Lung (tissue), 12 donors: ENCODE results near the gene DNAH14. TPM values are rescaled to one million over a fixed set of nuclear protein-coding genes. Genes with fewer than 3 reads are reported as not detected.

Experiments used
- ATAC-seq: fragments of 200-7000 bp; cut with Tn5 transposase; one replicate; pipeline ENCODE4 v1.9.1; 2020; ENCODE audit warnings: moderate number of reproducible peaks; ENCODE audit not compliant: insufficient read depth, low FRiP score
- DNase-seq, 3 donors: peaks; one replicate each; pipeline ENCODE4 v3.0.0-alpha.2; 2013 to 2017
- H3K27ac ChIP-seq, 2 donors: one replicate each; pipeline ENCODE4 v1.5.1; 2013; ENCODE audit warnings: mild to moderate bottlenecking in 2 of 2, moderate library complexity in 2 of 2, control low read depth in 1 of 2, inconsistent platforms in 1 of 2, low read depth in 1 of 2, low read length in 1 of 2
- H3K27me3 ChIP-seq, 3 donors: one replicate each; pipeline ENCODE4 v1.5.1; 2013; ENCODE audit warnings: low read length in 2 of 3; ENCODE audit not compliant: control insufficient read depth in 3 of 3, insufficient read depth in 3 of 3
- H3K36me3 ChIP-seq, 4 donors: one replicate each; pipeline ENCODE4 v1.5.1; 2013; ENCODE audit warnings: low read length in 4 of 4, mild to moderate bottlenecking in 1 of 4, moderate library complexity in 1 of 4; ENCODE audit not compliant: control insufficient read depth in 4 of 4, insufficient read depth in 4 of 4
- H3K4me1 ChIP-seq, 5 donors: one replicate each; pipeline ENCODE4 v1.5.1; 2013; ENCODE audit warnings: low read length in 5 of 5, mild to moderate bottlenecking in 2 of 5, moderate library complexity in 1 of 5; ENCODE audit not compliant: control insufficient read depth in 5 of 5, insufficient read depth in 5 of 5
- H3K4me3 ChIP-seq: one replicate; pipeline ENCODE4 v1.5.1; 2013; ENCODE audit warnings: mild to moderate bottlenecking, control low read depth, moderate library complexity
- H3K9ac ChIP-seq, 2 donors: one replicate each; pipeline ENCODE4 v1.5.1; 2013; ENCODE audit warnings: low read length in 2 of 2, control low read depth in 1 of 2; ENCODE audit not compliant: insufficient read depth in 1 of 2
- H3K9me3 ChIP-seq, 4 donors: one replicate each; pipeline ENCODE4 v1.5.1; 2013; ENCODE audit warnings: low read length in 3 of 4, mild to moderate bottlenecking in 1 of 4, moderate library complexity in 1 of 4; ENCODE audit not compliant: control insufficient read depth in 4 of 4, insufficient read depth in 3 of 4
- WGBS, 2 donors: extraction: QIAGEN DNeasy Blood & Tissue Kit; methylation state at CpG; one replicate each; pipeline ENCODE4 v1.1.7; 2013; 5-methylcytosine and 5-hydroxymethylcytosine counted together
- polyA plus RNA-seq, 2 donors: library from polyadenylated mRNA; stranded (reverse); fragments of 200-250 nt; gene quantifications; one replicate each; pipeline ENCODE4 v1.2.1, GENCODE V29; 2013
- total RNA-seq, 2 donors: library from RNA; depleted of rRNA in 1 of 2; stranded (reverse); fragments of >200 nt in 1 of 2; gene quantifications; one replicate each; pipeline ENCODE4 v1.2.1, GENCODE V29; 2014 to 2021
- TF ChIP-seq, protein P1 (sequence below): IDR thresholded peaks from 2 replicates; pipeline ENCODE4 v1.5.1; 2012; ENCODE audit warnings: mild to moderate bottlenecking; ENCODE audit errors: control extremely low read depth, extremely low read depth
- donor health status: control.
- donor health status: control.
- donor health status: Bipolar disorder and iron deficiency.
- donor health status: healthy.
- donor health status: DM: yes; HTN: yes; CAD: no.

Gene DNAH14
- total and polyA plus RNA-seq, 4 donors: 3.0 to 61.3 (median 7.9) TPM

DNA sequence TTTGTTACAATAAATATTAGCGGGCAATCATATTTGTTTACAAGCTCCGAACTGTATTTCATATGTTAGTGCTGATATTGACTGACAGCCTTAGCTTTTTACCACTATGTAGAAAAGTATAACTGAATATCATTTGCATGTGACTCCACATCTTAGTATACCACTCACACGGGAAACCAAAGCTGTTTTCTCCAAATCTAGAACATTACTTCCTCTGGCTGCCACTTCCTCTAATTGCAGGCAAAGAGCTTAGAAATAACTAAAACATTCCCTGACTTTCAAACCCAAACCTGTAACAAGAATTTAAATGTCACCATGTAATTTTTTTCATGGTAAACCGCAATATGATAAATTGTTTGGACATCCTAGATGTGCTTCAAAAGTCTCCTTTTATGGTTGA, 323.7 kb downstream of the DNAH14 start:
- ATAC-seq: no peak
- no peaks in the 10 kb centered on the region for H3K4me1 ChIP-seq
- 74 to 77% methylated on average over 4 of the region's 4 CpGs for WGBS, 2 donors

DNA sequence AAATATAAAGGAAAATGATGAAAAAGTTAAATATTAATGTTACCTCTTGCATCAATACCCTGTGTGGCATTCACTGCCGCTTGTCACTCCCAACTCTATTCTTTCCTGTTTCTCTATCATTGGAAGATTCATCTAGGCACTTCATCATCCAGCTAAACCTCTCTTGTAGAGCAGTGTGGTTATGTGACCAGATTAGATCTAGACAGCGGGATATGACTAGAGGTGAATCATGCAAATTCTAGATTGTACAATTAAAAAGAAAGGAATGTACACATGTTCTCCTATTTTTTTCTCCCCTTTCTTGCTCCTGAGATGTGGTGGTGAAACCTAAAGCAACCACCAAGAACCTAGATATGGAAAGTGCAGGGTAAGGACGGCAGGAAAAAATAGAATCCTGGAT, 324.3 kb downstream of the DNAH14 start:
- H3K9ac ChIP-seq: no peak overlapping the region
- 90 to 96% methylated on average over 3 of the region's 3 CpGs for WGBS, 2 donors
- no peaks in the 10 kb centered on the region for H3K36me3 ChIP-seq
- H3K27ac ChIP-seq: no peak overlapping the region
- no peak for DNase-seq
- H3K4me1 ChIP-seq: no peaks in the 10 kb centered on the region
- peaks cover 0 to 2% (median under 1%) of the 10 kb centered on the region in 4 donors for H3K9me3 ChIP-seq
- H3K27me3 ChIP-seq: no peaks in the 10 kb centered on the region
- ATAC-seq: no peak
- TF ChIP-seq, protein P1, sequence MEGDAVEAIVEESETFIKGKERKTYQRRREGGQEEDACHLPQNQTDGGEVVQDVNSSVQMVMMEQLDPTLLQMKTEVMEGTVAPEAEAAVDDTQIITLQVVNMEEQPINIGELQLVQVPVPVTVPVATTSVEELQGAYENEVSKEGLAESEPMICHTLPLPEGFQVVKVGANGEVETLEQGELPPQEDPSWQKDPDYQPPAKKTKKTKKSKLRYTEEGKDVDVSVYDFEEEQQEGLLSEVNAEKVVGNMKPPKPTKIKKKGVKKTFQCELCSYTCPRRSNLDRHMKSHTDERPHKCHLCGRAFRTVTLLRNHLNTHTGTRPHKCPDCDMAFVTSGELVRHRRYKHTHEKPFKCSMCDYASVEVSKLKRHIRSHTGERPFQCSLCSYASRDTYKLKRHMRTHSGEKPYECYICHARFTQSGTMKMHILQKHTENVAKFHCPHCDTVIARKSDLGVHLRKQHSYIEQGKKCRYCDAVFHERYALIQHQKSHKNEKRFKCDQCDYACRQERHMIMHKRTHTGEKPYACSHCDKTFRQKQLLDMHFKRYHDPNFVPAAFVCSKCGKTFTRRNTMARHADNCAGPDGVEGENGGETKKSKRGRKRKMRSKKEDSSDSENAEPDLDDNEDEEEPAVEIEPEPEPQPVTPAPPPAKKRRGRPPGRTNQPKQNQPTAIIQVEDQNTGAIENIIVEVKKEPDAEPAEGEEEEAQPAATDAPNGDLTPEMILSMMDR: no peak
- H3K4me3 ChIP-seq: no peak overlapping the region

More for the DNA sequence above, 323.7 kb downstream of the DNAH14 start:
- no peak overlapping the region for H3K27ac ChIP-seq
- H3K9ac ChIP-seq: no peak overlapping the region
- H3K4me3 ChIP-seq: no peak overlapping the region
- H3K27me3 ChIP-seq: no peaks in the 10 kb centered on the region
- peaks cover 0 to 2% (median under 1%) of the 10 kb centered on the region in 4 donors for H3K9me3 ChIP-seq
- TF ChIP-seq, protein P1: no peak
- no peaks in the 10 kb centered on the region for H3K36me3 ChIP-seq
- DNase-seq: no peak

DNA sequence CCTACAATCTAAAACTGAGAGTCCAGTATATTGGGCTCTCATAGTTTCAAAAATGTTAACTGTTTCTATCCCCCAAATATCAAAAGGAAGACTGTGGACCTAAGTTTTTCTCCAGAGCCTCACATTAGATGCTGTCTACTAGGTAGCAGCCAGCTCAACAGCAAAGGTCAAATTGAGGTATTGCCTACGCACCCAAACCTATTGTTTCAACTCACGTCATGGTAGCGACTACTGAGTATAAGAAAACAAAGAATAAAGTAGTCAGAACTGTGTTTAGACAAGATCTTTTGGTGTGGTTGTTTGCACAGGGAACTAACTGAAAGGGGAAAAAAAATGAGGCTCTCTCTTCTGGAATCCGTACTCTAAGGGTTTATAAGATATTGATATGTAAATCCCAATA, 325.2 kb downstream of the DNAH14 start:
- Histone ChIP-seq H3K27me3 (no peaks in the 10 kb centered on the region), H3K9me3 (peaks cover 0 to 2% (median under 1%) of the 10 kb centered on the region in 4 donors), H3K27ac (no peak overlapping the region), H3K4me1 (no peaks in the 10 kb centered on the region), H3K9ac (no peak overlapping the region), H3K4me3 (no peak overlapping the region), H3K36me3 (no peaks in the 10 kb centered on the region)
- ATAC-seq (no peak), DNase-seq (no peak)
- TF ChIP-seq, protein P1: no peak
- 87 to 88% methylated on average over 4 of the region's 4 CpGs for WGBS, 2 donors

DNA sequence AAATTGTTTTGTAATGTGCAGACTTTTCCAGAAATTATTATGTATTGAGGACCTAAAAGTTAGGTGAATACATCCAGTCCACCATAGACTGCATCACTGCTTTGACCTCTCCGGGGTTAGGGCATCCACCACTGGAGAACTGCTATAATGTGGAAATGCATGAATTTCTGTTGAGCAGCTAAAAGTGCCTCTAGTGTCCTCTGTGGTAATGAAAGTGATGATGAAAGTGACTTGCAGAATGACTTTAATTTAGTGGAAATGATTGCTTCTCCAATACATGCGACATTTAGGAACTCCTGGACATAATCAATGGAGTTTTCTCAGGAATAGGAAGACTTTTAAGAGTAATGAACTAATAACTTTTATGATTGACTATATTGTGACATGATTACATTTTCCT, 327.6 kb downstream of the DNAH14 start:
- Histone ChIP-seq H3K27me3 (no peaks in the 10 kb centered on the region), H3K36me3 (no peaks in the 10 kb centered on the region), H3K4me1 (no peaks in the 10 kb centered on the region), H3K4me3 (no peak overlapping the region), H3K9ac (no peak overlapping the region), H3K27ac (no peak overlapping the region), H3K9me3 (peaks cover 0 to 2% (median 0%) of the 10 kb centered on the region in 4 donors)
- TF ChIP-seq, protein P1: no peak
- ATAC-seq (no peak), DNase-seq (no peak)
- WGBS, 2 donors: 83 to 88% methylated on average over 2 of the region's 2 CpGs
